ENCODE data around the gene PPP1R37. TPM values are rescaled to one million over a fixed set of nuclear protein-coding genes. Genes with fewer than 3 reads are reported as not detected.

Gene PPP1R37
- total and polyA plus RNA-seq, 2 of the 13 experiments (the other 11 are each of a cell fraction or from before 2014, with no cell fraction given) = 9.0 to 14.3 TPM

- no peak for TF ChIP-seq ZNF414 (CRISPR knock-in tag; IDR thresholded peaks at IDR 0.05)
- TF ChIP-seq MYNN (CRISPR knock-in tag; IDR thresholded peaks at IDR 0.05; ENCODE audit: low read depth) = no peak
- TF ChIP-seq ZNF431 (CRISPR knock-in tag; IDR thresholded peaks at IDR 0.05; ENCODE audit: borderline replicate concordance, low read depth) = no peak
- TF ChIP-seq ZNF12 (CRISPR knock-in tag; IDR thresholded peaks at IDR 0.05) = peak; percentile 29; the same call in 1 of the 2 replicates
- no peak for TF ChIP-seq FOXP1 (IDR thresholded peaks at IDR 0.05)
- TF ChIP-seq FOXP1 (CRISPR knock-in tag; IDR thresholded peaks at IDR 0.05) = 0 out of 2 replicates have a peak, but pooled peaks have one; percentile 23
- TF ChIP-seq ZNF18 (CRISPR knock-in tag; IDR thresholded peaks at IDR 0.05; ENCODE audit: insufficient replicate concordance) = no peak
- no peak for TF ChIP-seq ZFYVE20 (CRISPR knock-in tag; IDR thresholded peaks at IDR 0.05; ENCODE audit: borderline replicate concordance, low read depth)
- TF ChIP-seq FUBP1 (CRISPR knock-in tag; IDR thresholded peaks at IDR 0.05; ENCODE audit: borderline replicate concordance) = no peak
- TF ChIP-seq ETV6 (CRISPR knock-in tag; conservative IDR thresholded peaks at IDR 0.05) = no peak
- TF ChIP-seq GATAD2A (CRISPR knock-in tag; IDR thresholded peaks at IDR 0.05) = peak; percentile 34; the same call in 1 of the 2 replicates
- no peak for TF ChIP-seq FOXJ3 (CRISPR knock-in tag; IDR thresholded peaks at IDR 0.05; ENCODE audit: borderline replicate concordance)
- peak; percentile 10; the same call in 1 of the 2 replicates for TF ChIP-seq SOX5 (CRISPR knock-in tag; IDR thresholded peaks at IDR 0.05; ENCODE audit: borderline replicate concordance)
- TF ChIP-seq ZSCAN25 (CRISPR knock-in tag; IDR thresholded peaks at IDR 0.05) = peak; percentile 70
- TF ChIP-seq ZBTB33 (CRISPR knock-in tag; IDR thresholded peaks at IDR 0.05) = peak; percentile 90
- no peak for TF ChIP-seq ZNF619 (CRISPR knock-in tag; IDR thresholded peaks at IDR 0.05)
- no peak for TF ChIP-seq ZNF800 (CRISPR knock-in tag; IDR thresholded peaks at IDR 0.05)
- TF ChIP-seq ZZZ3 (CRISPR knock-in tag; IDR thresholded peaks at IDR 0.05; ENCODE audit: borderline replicate concordance) = no peak
- no peak for TF ChIP-seq RBFOX2 (IDR thresholded peaks at IDR 0.05; ENCODE audit: low read depth, low read length)
- TF ChIP-seq BHLHE40 (IDR thresholded peaks at IDR 0.05; ENCODE audit: low read length) = peak; percentile 17; the same call in 1 of the 2 replicates
- no peak for TF ChIP-seq REPIN1 (CRISPR knock-in tag; IDR thresholded peaks at IDR 0.05; ENCODE audit: borderline replicate concordance, low read depth)
Measured at GRCh38 chr19:45099467-45100191, 6.7 kb downstream of the PPP1R37 start (continued).

Measured in HepG2 (cell line).